IPS DF 19.7 (cell line): ENCODE measurements around the gene OR5L2.
"Not testable (repeated sequence)": the region's sequence is repeated elsewhere in the genome, so short reads cannot be mapped to it uniquely, and the experiment has no call there.

Experiments
- DNase-seq: peaks from one replicate; pipeline ENCODE4 v3.0.0-alpha.2; 2013; ENCODE audit warnings: low read depth, low spot score

Gene OR5L2

DNA sequence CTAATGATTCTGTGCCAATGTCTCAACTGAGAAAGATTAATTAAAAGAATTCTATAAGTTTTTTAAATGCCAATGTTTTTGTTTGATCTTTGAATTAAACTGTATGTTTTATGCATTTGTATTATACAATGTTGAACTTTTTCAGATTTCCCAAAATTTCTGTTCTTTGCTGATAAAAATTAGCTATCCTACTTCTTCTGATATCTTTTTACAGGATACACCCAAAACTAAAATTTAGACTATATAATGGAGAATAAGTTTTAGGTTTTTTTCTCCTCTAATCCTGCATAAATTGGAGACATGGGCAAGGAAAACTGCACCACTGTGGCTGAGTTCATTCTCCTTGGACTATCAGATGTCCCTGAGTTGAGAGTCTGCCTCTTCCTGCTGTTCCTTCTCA, at the start of gene OR5L2:
OR5L2 (plus strand) TSS at position 301 of the 400 bp plus-strand sequence; CDS start at position 301, 0 bp downstream.
- no peak for DNase-seq

- no peak for DNase-seq
Observed at GRCh38 chr11:55791606-55792005, 35.4 kb upstream of the OR5L2 start.

DNA sequence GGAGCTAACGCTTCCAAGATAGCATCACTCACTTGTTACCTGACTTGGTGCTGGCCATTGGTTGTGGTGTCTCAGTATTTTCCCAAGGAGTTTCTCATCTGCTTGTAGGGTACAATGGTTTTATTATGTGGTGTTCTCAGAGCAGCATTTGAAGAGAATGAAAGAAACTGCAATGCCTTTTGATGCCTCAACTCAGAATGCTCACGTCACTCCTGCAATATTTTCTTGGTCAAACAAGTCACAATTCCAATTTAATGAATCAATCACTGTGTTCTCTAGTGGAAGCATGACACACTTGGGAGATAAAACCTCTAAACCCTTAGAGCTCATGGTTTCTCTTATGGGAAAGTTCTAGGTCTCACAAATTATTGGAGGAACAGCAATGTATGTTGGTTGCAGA, 33.7 kb upstream of the OR5L2 start:
- no peak for DNase-seq

DNA sequence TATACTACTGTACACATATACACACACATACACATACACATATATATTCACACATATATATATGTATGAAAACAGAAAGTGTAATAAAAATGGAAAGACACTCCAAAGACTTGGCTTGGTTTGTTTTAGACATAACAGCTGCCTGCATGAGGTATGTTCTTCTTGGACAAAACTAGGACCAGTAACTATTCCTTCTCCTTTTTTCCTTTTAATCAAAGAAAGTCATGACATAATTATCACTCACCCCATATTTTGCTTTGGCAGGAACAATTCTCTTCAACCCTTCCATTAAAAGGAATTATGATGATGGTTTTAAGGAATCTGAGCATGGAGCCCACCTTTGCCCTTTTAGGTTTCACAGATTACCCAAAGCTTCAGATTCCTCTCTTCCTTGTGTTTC, 31.8 kb upstream of the OR5L2 start, which contains the start of gene OR5D14:
OR5D14 (plus strand) TSS at position 301 of the 400 bp plus-strand sequence; CDS start at position 301, 0 bp downstream.
- DNase-seq: no peak

GRCh38 chr11:55806248-55806647, 20.8 kb upstream of the OR5L2 start:
- no peak for DNase-seq

DNA sequence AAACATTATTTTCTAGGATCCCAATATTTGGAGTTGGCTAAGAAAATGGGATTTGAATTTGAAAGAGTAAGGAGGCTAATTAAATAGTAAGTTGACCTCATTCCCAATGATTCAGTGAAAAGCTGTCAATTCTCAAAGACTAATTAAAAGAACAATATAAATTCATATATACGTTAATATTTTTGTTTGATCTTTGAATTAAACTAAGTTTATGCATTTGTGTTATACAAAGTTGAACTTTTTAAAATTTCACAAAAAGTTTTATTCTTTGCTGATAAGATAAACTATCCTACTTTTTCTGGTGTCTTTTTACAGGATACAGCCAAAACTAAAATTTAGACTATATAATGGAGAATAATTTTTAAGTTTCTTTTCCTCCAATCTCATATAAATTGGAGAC, 16.0 kb upstream of the OR5L2 start, which contains the start of gene OR5L1:
OR5L1 (plus strand) TSS at position 301 of the 400 bp plus-strand sequence. CDS start 100 bp downstream, outside the sequence.
- no peak for DNase-seq

GRCh38 chr11:55819330-55819729, 7.7 kb upstream of the OR5L2 start, which contains the start of gene OR5D18:
TSS of gene OR5D18 (plus strand) at chr11:55819630. CDS start at chr11:55819630, 0 bp downstream.
- no peak for DNase-seq

- no peak for DNase-seq
Observed at GRCh38 chr11:55838452-55838851, 11.4 kb downstream of the OR5L2 start, which contains the start of gene OR5D16. TSS of gene OR5D16 (plus strand) at chr11:55838752. CDS start at chr11:55838752, 0 bp downstream.

GRCh38 chr11:55847453-55847852, 20.4 kb downstream of the OR5L2 start:
- no peak for DNase-seq

GRCh38 chr11:55849037-55849436, 22.0 kb downstream of the OR5L2 start:
- DNase-seq: no peak

GRCh38 chr11:55852141-55852540, 25.1 kb downstream of the OR5L2 start:
- no peak for DNase-seq

- no peak for DNase-seq
Observed at GRCh38 chr11:55854704-55855103, 27.7 kb downstream of the OR5L2 start.

- DNase-seq: not testable (repeated sequence)
Observed at GRCh38 chr11:55867354-55867753, 40.3 kb downstream of the OR5L2 start.

DNA sequence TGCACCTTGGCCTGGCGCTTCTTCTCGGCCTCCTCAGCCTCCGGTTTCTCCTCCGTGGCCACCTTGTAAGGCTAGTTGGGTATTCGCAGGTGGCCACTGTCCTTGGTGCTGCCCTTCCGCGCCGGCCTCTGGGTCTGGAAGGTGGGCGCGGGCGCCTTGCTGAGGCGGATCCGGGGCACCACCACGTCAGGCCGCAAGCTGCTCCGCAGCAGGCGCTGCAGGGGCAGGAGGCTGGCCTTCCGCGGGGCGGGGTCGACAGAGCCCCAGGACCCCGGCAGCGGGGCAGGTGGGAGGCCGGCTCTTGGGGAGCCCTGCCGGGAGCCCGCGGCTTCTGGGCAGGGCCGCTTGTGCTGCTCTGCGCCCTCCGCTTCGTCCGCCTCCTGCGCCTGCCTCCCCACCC, 45.7 kb downstream of the OR5L2 start:
- not testable (repeated sequence) for DNase-seq

GRCh38 chr11:55873146-55873545, 46.1 kb downstream of the OR5L2 start:
- DNase-seq: not testable (repeated sequence)
